GM19395 (cell line): ENCODE results near the gene KTI12.

Experiments used
- ATAC-seq: cut with Tn5 transposase; IDR thresholded peaks from one replicate; pipeline ENCODE4 v1.9.1; 2021; ENCODE audit warnings: mild to moderate bottlenecking, moderate library complexity; ENCODE audit not compliant: unreplicated experiment

The KTI12 gene

DNA sequence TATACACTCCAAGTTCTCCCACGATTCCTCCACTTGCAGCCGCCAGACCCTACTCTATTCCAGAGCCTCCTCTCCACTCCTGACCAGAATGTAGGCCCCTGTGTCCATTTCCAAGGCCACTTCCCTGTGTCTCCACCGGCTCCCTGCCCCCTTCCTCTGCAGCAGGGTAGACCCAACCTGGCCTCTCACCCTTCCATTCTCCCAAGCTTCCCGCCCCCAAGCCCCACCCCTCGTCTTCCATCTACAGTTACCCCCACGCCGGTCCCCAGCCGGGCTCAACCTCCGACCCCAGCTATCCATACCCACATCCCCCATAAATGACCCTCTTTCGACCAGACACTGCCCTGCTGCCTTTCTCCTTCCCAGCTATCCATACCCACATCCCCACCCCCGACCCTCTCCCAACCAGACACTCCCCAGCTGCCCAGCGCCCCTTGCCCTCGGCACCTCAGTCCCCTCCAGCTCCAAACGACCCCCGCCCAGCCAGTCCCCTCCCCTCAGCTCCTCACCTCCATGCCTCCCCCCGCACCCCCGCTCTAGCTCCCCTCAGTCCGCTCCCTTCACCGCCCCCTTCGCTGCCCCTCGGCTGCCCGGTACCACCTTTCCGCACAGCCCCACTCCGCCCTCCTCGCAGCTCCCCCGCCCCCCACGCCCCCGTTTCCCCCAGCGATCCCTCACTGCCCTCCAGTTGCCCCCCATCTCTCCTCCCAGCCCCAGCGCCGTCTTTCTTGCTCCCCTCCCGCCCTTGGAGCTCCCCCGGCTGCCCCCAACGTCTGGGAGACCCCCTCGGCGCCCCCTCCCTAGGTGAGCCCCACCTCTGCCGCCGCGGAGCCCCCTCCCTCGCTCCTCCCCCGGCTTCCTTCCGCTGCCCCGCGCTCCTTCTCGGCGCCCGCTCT is 43.8 kb downstream of the KTI12 start:
- ATAC-seq = no peak

DNA sequence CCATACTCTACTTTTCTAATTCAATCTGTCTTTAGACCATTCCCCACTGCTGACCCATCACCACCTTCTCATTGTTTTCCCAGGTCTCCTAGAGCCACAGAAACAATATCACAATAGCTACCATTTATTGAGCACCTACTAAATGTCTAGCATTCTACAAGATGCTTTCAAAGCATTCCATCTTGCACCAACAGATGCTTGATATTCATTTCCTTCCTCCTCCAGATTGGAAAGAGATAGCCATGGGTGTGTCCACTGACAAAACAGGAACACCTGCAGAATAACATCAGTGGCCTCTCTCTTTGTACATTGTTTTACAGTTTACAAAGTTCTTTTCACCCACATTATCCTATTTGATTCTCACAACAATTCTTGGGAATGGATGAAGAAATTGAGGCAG is 45.4 kb downstream of the KTI12 start:
- ATAC-seq = no peak

DNA sequence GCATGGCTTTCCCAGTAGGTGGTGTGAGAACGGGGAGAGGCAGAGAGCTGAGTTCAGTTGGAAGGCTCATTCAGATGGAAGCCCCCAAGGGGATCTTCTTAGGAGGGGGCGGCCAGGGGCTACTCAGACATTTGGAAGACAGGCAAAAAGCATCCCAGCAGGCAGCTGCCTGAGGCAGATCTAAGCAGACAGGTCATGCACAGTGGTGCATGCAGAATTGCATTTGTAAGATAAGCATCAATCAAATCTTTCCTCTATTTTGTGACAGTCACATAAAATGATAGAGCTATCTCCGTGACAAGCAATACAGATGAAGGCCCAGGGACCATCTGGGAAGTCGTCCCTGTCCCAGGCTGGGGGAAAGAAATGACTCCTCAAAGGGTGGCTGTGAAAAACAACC is 46.9 kb downstream of the KTI12 start:
- no peak for ATAC-seq

DNA sequence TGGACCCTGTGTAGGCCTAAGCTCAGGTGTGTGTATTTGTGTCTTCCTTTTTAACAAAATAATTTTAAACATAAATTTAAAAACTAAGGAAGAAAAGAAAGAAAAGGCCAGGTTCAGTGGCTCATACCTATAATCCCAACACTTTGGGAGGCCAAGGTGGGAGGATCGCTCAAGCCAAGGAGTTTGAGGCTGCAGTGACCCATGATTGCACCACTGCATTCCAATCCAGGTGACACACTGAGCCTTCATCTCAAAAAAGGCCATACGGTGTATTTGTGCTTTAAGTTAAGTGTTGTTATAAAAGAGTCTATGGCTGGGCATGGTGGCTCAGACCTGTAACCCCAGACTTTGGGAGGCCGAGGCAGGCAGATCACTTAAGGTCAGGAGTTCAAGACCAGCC is 51.4 kb downstream of the KTI12 start:
- no peak for ATAC-seq
